Right renal cortex interstitium (tissue), 3 donors: ENCODE results near the gene TSC22D2. TPM values are rescaled to one million over a fixed set of nuclear protein-coding genes. Genes with fewer than 3 reads are reported as not detected.

Experiments used
- polyA plus RNA-seq, 3 donors: library from polyadenylated mRNA; unstranded; fragments of 120-200 nt; gene quantifications; one replicate each; pipeline ENCODE4 v1.2.1, GENCODE V29; 2013; ENCODE audit not compliant: insufficient read length in 3 of 3

TSC22D2 gene
- polyA plus RNA-seq, 3 donors: 58.1 to 65.5 (median 60.4) TPM

Other genes with a start within 250 kb of the TSC22D2 start
- 100 to 1,000 TPM; 121 to 128 (median 123) TPM for gene SERP1, start 138.2 kb downstream of the TSC22D2 start, polyA plus RNA-seq
- 100 to 1,000 TPM; 161 to 205 (median 164) TPM for gene EIF2A, start 138.5 kb downstream of the TSC22D2 start, polyA plus RNA-seq
- gene SELENOT, start 195.0 kb downstream of the TSC22D2 start, polyA plus RNA-seq: 100 to 1,000 TPM; 135 to 147 (median 147) TPM